NCI-H82 treated with DMSO at 0.1 percent for 48 hours (cell line): ENCODE measurements around the gene CTSE.
"Not testable (repeated sequence)": the region's sequence is repeated elsewhere in the genome, so short reads cannot be mapped to it uniquely, and the experiment has no call there.

Experiments used
- DNase-seq: peaks from one replicate; lab custom pipeline; 2025; ENCODE audit not compliant: unreplicated experiment; lab: John Stamatoyannopoulos, UW

CTSE gene

GRCh38 chr1:206020393-206021007 lies 3.2 kb downstream of the CTSE start:
- no peak for DNase-seq

DNA sequence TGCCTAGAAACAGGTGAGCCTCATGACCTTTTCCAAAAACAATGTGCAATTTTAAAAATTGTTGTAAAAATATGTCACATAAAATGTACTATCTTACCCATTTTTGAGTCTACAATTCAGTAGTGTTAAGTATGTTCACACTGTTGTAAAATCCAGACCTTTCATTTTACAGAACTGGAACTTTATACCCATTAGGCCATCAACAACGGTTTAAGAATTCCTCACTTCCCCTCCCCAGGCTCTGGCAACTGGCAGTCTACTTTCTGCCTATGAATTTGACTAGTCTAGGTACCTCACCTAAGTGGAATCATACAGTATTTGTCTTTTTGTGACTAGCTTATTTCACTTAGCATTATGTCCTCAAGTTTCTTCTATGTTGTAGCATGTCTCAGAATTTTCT lies 8.6 kb downstream of the CTSE start:
- no peak for DNase-seq

DNA sequence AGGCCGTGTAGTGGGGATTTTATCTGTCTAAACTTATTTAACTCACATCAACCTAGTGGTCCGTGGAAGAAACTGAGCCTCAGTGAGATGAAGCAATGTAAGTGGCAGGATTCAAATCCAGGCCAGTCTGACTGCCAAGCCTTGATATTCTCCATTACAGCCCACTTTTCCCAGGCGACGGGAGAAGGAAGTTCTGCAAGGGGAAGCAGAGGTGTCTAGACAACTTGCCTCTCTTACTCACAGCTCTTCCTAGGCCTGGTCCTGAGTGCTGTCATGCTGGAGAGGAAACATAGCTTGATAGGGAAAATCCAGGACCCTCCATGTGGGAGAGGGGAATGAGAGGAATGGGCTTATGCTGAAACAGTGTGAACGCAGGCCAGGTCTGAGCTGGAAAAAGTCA lies 9.1 kb downstream of the CTSE start:
- no peak for DNase-seq

GRCh38 chr1:206013026-206013795 lies 10.5 kb downstream of the CTSE start:
- DNase-seq, result no peak

DNA sequence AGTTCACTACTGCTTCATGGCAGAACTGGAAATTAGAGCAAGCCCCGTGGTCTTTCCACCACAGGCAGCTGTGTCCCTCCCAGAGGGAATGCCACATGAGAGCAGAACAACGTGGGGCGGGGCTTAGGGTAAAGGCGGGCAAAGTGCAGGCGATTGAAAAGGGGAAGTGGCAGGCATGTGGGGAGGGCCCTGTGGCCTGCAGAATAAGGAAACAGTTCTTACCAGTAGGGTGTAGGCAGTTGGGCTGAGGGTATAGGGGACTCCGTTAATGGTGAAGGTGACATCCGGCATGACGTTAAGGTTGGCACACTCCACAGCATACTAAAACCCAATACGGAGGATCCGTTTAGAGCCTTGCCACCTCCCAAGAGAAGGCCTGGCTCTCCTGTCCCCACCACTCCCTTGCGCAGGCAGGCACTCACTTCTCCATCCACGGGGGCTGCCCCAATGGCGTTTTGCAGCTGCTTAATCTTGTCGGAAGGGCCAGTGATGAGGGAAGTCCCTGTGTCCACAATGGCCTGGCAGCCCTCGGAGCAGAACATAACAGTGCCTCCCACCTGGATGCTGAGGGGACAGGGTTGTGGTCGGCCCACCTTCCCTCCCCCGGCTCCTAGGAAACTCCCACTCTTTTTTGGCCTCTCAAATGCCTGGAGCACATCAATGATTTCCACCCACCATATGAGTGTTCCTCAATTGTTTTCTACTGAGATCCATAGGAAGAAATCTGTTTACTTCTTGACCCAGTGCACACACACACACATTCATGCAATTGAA lies 11.4 kb downstream of the CTSE start:
- DNase-seq, result no peak

GRCh38 chr1:206011057-206011456 lies 12.6 kb downstream of the CTSE start:
- no peak for DNase-seq

- no peak for DNase-seq
Observed at GRCh38 chr1:206010060-206010459, 13.6 kb downstream of the CTSE start.

- DNase-seq, result no peak
Observed at GRCh38 chr1:206006946-206007345, 16.7 kb downstream of the CTSE start.

DNA sequence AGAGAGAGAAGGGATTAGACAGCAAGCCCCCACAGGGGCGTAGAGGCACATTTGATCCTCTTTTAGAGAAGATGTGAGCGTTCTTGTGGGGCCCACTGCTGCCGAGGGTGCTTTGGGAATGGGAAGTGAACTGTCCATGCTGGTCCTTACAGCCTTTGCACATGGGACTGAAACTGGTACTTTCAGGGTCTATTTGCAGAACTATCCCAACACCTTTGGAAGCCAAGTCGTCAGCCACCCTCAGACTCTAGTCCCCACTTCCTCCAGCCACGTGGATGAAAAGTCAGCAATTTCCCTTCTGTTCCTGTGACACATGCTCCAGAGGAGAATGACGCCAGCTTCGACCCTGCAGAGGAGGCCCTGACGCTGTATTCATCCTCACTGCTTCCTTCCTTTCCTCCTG lies 17.9 kb downstream of the CTSE start:
- DNase-seq, result no peak

DNA sequence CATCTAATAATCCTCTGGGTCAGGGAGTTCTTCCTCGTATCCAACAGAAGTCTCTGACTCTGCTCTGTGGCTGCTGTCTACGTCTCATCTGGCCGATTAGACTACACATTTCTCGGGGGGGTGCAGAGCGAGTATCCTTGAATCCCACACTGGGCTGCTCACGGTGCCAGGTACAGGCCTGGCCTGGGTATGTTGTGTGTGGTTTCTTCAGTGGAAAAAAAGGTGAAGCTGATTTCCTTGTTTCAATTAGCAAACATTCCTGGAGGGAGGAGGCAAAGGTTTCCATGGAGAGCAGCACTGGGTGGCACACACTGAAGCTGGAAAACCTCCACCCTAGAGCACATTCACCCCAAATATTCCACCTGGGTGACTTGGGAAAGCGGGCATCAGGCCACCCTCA lies 18.5 kb downstream of the CTSE start:
- DNase-seq, result no peak

- DNase-seq, result no peak
Observed at GRCh38 chr1:206004826-206005225, 18.9 kb downstream of the CTSE start.

DNA sequence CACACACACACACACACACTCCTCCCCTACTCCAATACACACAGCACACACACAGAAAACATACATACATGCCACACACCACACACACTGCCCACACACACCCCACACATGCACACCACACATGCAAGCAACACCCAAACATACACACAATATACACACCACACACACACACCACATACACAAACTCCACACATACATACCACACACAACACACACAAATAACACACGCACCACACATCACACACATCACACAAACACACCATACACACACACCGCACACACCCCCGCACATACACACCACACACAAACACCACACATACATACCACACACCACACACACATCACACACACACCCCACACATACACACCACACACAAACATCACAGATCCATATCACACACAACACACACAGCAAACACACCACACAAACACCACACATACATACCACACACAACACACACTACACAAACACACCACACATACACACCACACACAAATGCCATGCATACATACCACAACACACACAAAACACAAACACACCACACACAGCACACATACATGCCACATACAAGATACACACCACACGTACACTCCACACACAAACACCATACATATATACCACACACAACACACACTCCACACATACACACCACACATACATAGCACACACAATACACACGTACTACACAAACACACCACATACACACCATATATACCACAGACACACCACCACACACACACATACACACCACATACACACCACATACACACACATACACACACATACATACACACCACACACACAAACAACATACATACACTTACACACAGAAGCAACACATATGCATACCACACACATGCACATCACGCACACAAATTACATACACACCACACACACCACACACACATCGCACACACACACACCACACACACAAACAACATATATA lies 19.6 kb downstream of the CTSE start:
- no peak for DNase-seq

DNA sequence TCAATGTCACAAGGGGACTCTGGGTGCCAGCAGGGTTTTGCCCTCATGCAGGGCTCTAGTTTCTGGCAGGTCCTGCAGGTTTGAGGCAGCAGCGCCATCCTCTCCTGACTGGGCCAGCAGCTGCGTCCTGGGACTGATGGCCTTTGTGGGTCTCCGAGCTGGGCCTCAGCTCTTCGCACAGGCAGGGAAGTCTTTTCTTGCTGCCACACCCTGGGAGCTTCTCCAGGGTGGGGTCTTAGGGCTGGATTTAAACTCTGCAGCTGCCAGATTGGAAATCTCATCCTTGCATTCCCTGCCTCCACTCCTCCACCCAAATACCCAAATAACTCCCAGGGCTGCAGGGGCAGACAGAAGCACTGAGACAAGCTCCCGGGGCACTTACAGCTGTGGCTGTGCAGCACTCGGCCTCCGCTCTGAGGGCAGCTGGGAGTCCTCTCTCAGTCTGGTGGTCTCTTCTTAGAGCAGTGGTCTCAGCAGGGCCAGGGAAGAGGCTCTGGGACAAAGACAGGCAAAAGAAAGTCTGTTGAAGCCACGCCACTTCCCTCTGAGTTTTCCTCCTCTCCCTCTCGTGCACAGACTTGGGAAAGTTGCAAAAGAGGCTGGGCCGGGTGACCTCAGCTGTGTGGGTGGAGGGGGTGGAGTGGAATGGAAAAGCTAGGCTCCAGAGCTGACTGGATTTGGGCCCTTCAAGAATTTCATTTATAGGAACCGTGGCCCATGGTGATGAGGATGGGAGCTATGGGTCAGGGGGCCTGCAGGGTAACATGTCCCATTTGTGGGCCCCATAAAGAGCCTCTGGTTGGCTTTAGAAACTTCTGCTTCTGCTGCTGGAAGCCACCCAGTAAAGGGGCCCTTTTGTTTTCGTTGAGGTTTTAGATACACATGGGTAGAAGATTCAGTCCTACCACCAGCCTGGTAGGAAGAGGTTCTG lies 20.6 kb downstream of the CTSE start, which contains the start of gene RAB7B:
Gene RAB7B (minus strand): TSS at position 525 of the 931 bp plus-strand sequence. CDS start 9,260 bp downstream, outside the sequence.
- DNase-seq, result no peak

GRCh38 chr1:206002160-206002559 lies 21.5 kb downstream of the CTSE start:
- DNase-seq, result no peak

GRCh38 chr1:206001476-206001888 lies 22.2 kb downstream of the CTSE start:
- DNase-seq, result no peak

GRCh38 chr1:206000641-206001339 lies 22.9 kb downstream of the CTSE start:
- no peak for DNase-seq

DNA sequence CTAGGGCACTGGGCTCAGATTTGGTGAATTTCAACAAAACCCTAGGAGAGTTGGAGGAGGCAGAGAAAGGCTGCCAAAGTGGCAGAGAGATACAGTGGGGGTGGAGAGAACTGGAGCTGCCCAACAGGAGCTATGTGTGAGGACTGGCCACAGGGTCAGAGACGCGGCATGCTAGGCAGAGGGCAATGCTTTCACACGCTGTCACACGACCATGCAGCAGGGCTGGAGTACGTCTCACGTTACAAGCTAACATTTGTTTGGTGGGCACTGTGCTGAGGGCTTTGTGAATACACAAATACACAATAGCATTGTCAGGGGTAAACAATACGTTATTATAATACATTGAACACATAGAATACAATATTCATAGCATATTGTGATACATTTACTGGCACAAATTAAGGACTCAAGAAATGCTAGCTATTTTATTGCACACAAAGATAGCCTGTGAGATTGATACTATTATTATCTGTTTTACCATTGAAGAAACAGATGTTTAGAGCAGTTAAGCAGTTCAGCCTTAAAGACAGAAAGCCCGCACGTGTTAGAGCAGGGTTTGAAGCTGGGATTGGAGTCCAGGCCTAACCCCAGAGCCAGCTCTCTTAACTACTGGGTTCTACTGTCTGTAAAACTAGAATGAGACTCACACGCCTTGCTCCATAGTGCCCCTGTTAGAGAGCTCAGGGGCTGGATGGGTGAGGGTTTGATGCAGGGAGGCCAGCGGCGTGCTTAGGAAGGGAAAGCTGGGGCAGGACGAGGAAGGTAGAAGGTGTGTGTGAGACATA lies 25.0 kb downstream of the CTSE start:
- no peak for DNase-seq

GRCh38 chr1:205996641-205997040 lies 27.1 kb downstream of the CTSE start:
- not testable (repeated sequence) for DNase-seq
